HUDEP-2 (cell line): ENCODE measurements around the gene PDE5A.
"Not testable (repeated sequence)": the region's sequence is repeated elsewhere in the genome, so short reads cannot be mapped to it uniquely, and the experiment has no call there.

Source experiments
- DNase-seq, 76 experiments: peaks; one replicate each; lab custom pipeline; 2025; ENCODE audit not compliant: unreplicated experiment in 76 of 76; lab: John Stamatoyannopoulos, UW

Gene PDE5A

DNA sequence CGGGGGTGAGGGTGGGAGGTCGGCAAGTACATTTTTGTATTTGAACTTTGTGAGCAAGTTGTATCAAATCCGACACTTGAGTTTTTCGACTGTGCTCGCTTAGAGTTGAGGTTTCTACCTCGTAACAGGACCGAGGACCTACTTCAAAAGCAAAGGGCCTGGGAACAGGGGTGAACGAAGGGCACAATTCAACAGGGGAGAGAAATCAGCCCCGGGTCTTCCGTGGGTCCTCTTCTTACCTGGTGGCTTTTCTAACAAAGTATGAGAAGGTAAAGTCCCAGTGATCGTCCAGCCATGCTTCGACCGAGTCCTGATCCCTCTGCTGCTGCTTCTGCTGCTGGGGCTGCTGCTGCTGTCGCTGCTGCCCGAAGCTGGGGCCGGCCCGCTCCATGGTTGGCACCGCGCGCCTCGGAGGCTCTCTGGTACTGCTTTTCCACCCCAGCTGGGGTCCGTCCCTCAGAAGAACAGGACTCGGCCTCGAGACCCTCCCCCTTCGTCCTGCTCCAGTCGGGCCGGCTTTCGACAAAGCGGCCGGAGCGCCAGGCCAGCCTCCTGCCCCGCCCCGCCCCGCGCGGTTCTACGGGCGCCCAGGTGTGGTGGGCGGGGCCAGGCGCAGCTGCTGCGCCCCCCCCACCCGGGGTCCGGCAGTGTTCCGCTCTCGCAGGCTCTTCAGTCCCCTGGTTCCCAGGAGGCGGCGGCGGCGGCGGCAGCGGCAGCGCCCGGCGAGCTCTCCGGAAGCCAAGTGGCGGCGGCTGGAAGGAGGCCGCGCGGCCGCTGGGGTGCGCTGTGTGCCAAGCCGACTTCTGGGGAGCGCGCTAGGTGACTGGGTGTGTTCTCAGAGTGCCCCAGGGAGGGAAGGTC lies at the start of gene PDE5A:
TSS of gene PDE5A (minus strand) at position 524 of the 861 bp plus-strand sequence. CDS start at position 391, 133 bp downstream.
- peak in 63 of 76 experiments; percentile 1 to 75 (median 42) for DNase-seq

DNA sequence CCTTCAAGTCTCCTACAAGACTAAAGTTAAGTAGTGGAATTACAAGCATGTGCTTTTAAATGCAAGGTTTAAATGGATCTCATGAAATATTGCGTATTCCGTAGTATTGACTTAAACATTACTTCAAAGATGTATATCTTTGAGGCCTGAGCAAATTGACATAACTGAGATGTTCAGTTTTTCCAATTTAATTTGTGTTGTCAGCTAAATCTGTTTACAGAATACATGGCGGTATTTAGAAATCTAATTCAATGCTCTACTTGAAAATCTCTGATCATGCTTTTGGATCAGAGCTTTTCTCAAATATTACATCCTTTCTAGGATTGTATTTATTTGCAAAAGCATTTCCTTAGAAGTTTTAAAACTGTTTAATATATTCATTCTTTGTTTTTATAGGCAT lies 47.5 kb upstream of the PDE5A start:
- DNase-seq, result no peak

DNA sequence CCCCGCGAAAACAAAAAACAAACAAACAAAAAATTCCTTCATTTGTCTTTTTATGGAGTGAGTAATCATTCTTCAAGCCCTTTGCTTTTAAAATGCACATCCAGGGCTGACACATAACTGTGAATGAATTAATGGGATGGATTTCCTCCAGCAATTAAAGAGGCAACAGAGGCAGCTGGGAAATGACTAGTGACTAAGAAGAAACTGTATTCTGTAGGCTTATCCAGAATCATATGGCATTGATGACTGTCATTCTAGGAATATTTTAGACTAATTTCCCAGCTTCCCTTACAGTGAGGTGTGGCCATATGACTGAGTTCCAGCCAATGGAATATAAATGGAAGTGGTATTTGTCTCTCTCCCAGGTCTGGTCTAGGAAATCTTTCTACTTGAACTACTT lies 46.8 kb upstream of the PDE5A start:
- DNase-seq, result no peak

DNA sequence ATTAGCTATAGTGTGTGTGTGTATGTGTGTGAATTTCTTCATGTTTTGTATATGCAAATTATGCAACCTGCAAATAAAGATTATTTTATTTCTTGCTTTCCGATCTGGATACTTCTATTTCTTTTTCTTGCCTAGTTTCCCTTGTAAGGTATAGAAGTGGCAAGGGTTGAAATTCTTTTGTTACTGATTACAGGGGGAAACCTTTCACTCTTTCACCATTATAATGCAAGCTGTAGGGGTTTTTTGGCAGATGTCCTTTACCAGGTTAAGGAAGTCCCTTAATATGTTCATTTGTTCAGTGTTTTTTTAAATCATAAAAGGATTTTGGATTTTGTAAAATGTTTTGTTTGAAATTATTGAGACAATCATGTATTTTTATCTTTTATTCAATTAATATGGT lies 44.3 kb upstream of the PDE5A start:
- no peak for DNase-seq

DNA sequence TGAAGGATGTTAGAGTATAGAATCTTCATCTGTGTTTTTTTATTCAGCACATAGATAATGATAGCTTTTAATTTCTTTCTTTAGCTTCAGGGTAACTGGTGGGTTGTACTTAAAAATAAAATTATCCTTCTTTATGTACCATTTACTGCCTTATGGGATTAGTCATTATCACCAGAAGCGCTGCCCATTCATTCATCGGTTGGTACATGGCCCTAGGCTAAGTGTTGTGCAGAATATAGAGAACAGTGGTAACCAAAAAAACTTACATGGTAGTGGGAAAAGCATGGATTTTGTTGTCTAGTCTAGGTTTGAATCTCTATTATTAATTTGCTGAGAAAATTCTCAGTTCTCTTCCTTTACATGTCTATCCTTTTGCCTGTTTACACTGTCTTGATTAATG lies 43.5 kb upstream of the PDE5A start:
- DNase-seq, result no peak

DNA sequence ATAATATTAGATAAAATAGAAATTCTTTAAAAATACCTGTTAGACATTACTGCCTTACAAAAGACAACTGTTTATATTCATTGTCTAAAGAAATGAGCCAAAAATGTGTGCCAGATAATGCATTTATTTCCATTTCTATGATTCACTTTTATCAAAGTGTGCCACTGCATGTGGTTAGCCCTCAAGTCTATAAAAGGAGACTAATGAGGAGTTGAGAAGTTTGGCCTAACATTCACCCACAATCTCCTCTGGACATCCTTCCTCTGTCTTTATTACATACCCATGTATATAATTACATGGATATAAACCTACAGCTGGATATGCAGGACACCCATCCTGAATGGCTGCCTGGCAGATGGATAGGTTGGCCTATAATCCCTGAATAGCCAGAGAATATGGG lies 42.6 kb upstream of the PDE5A start:
- DNase-seq, result no peak

DNA sequence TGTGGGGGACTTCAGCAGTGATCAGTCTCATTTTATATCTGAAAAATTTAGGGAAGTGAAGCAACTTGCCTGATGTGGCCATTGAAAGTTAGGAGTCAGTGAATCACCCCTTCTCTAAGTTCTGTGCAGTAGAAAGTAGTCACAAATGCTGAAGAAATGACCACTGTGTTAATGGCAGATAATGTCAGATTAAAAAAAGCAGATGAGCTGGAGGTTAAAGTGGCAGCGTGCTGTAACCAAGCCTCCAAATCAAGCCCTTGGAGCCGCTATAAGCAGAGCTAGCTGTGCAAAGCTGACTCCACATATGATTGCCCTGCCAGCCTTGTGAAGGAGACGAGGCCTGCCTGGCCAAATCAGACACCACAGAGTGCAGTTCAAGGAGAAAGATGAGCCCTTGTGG lies 39.2 kb upstream of the PDE5A start:
- DNase-seq, result no peak

DNA sequence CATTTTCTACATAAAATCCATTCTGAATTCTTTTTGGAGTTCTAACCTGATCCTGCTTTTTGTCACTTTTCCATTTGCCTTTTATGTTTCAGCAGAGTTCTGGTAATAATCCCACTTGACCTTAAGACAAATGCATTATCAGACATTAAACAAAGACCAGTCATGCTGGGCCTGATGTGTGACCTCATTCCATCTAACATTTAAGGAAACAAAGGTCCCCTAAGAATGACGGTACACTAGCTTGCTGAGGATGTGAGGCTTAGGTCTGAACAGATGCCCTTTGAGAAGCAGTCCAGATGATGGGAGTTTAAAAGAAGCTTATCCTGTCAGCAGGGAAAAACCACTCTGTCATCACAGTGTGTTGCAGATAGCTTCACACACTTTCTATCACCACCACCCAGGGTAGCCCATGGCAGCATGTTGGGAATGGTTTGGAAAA lies 38.1 kb upstream of the PDE5A start:
- DNase-seq, result no peak

DNA sequence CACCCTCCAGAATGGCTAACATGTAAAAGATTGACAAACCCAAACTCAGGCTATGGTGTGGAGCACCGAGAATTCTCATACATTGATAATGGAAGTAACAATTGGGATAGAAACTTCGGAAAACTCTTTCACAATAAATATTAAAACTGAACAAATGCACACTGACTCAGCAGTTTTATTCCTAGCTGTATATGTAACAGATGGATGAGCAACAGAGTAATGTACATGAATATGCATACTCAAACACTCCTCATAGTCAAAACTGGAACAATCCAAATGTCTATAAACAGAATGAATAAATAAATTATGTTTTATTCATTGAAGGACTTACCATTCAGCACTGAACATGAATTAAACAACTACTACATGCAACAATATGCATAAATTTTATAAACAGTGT lies 37.1 kb upstream of the PDE5A start:
- DNase-seq, result no peak

DNA sequence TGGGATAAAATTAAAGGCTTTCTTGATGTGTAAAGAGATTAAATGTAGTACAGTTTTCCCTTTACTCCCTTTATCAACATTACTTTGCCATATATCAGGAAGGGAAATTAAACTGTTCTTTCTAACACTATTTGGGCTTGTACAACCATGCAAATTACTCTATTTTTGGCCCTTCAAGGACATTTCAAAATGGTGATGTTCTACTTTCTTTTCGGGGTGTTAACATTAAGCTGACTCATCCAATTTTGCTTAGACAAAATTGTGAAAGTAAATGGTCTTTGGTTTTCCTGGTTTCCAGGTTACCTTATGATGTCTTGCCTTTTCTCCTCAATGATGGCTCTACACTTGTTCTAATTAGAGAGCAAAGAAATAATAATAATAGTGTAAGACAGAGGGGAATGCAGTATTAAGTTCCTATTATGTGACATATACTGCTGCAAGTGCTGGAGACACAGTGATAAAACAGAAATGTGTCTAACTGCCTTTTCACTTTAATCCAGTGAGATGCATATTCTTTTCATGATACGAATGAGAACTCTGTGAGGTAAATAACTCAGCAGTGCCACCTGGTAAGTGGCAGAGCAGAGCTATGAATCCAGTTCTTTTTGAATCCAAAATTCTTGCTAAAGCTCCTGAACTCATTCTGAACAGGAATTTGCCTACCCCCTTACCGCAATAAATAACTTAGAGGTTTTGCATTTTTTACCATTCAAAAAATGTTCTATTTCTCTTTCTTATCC lies 35.7 kb upstream of the PDE5A start:
- DNase-seq, result no peak

DNA sequence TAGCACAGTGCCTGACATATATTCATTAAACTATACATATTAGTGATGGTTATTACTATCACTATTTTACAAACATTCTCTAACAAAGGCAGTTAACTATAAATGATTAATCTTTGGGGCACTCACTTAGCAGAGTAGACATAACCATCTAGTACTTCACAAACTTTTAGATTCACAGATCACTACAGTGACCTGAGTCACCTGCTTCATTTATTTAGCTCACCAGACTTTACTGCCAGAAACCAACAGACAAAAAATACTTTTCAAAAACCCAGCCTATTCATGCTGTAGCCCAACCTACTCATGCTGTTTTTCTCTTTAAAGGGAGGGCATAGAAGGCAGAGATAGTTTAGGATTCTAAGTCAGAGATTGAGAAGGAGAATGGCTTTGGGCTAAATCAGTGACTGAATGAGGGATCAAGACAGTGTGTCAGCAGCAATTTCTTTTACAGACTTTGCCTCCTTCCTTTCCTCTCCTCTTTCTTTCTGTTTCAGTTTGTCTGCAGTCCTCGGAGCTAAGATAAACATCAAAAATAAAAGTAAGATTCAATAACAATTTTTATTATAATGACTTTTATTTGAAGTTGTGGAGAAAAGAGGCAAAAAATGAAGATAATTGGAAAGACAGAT lies 34.7 kb upstream of the PDE5A start:
- no peak for DNase-seq

DNA sequence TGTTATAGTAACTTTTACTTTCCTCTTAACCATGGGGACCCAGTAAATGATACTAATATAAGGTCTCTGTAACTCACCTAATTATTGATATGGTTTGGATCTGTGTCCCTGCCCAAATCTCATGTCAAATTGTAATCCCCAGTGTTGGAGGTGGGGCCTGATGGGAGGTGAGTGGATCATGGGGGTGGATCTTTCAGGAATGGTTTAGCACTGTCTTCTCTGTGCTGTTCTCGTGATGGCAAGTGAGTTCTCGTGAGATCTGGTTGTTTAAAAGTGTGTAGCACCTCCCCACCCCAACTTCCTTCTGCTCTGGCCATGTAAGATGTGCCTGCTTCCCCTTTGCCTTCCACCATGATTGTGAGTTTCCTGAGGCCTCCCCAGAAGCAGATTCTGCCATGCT lies 34.0 kb upstream of the PDE5A start:
- DNase-seq, result not testable (repeated sequence)

DNA sequence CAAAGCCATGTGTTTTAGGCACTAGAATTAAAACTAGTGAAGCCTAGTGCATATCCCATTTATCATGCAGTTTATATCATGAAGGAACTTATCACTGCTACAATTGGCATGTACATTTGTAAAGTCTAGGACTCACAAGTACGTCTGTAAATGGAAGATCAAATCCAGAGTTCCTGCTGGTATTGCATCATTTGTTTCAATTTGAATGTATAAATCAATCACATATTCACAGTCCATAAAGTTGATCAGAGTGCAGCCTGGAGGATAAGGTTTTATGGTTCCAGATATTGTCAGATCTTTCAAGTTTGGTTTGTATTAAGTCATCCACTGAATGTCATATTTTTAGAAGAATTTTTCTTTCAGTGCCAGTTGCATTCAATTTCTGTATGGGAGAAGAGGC lies 32.6 kb upstream of the PDE5A start:
- DNase-seq, result no peak

DNA sequence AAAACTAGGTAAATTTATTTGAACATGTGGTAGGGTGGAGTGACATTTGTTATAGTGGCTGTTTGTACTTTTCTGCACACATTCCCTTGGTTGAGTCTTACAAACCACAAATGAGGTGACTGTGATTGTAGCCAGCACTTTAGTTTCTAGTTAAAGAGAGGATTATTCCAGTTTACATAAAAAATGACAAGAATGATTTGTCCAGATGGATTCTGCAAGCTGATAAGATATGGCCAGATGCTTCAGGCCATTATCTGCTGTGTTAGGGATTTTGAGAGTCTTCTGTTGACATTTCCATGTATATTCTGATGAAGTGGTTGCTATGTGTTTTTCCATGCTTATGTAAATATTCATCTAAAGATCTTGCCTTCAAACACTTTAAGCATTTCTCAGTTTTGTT lies 31.0 kb upstream of the PDE5A start:
- no peak for DNase-seq

DNA sequence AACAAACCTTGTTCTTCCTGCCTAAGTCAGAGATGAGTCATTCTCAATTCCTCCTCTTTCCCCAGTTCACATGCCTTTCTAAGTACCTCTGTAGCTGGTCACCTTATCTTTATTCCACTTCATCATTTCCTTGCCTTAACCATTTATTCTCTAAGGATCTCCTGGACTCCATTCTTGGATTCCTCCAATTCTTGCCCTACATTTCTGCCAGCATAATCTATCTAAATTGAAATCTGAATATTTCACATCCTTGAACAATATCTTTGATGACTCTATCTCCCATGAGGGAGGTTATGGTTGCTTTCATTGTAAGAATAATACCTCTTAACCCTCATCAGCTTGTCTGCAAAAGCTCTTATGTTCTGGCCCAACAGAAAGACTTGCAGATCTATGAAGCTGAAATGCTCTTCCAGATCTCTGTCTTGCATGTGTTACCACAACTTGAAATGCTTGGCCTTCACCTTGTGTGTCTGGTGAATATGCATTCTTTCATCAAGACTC lies 28.6 kb upstream of the PDE5A start:
- no peak for DNase-seq

DNA sequence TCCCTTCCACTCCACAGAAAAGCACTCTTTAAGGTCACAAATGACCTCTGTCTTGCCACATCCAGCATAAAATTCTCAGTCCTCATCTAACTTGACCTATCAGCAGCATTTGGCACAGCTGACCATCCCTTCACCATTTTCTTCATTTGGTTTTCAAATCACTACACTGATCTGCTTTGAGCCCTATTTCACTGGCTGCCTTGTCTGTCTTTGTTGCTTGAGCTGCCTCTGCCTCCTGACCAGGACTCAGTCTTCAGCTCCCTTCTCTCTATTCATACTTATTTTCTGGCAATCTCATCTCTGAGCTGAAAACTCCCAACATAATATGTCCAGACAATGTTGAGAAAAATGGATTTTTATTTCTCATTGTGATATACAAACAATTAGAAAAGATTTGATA lies 27.7 kb upstream of the PDE5A start:
- no peak for DNase-seq

DNA sequence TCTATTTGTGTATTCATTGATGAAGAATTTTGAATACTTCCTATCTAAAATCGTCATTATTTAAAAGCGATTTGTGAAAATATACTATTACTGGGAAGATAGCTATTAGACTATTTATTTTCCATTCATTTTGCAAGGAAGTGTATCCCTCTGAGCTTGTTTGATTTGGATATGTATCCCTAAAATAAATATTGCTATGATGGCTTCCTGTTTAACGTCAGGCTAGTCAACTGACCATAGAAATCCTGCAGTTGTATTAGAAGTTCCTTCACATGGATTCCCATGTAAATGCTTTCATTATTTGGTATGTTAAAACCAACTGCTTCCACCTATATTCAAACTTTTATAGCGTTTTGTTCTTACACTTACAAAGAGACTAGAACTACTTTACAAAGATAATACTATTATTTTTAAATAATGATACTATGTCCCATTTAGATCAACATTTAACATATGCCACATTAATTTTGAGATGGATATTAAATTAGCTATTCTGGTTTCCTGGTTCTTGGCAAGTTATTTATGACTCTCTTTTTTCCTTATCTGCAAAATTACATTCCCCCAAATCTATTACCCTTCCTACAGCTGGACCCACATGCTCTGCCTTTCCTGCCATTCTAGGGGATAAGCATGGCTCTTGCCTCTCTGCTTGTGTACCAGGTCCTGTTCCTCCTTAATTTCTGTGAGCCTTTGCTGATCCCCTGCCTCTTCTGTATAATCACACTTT lies 26.7 kb upstream of the PDE5A start:
- DNase-seq, result no peak

DNA sequence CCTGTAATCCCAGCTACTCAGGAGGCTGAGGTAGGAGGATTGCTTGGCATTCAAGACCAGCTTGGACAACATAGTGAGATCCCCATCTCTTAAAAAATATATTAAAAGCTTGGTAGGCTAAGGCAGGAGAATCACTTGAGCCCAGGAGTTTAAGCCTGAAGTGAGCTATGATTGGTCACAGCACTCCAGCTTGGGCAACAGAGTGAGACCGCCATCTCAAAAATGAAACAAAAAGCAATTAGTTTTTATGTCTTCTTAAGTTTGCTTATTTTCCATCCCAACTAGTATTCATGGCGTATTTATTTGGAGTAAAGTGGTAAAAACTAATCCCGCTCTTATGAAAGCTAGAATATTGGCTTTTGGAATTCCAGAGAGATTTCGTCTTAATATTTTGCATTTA lies 25.4 kb upstream of the PDE5A start:
- DNase-seq, result no peak

DNA sequence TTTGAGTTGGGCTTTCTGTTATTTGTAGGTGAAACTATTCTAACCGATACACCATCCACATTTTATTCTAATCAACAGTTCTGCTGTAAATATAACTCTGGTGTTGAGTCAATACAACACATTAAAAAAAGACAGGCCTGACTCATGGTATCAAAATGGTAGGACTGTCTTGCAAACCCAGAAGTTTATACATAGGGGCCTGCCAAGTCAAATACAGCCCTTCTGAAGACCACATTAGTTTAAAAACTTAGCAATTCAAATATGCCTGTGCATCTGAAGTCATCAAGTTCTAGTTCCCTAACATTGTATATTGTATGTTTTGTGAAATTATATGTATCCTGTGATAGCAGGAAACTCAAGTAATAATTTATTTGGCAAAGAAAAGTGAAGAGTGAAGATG lies 24.4 kb upstream of the PDE5A start:
- no peak for DNase-seq

DNA sequence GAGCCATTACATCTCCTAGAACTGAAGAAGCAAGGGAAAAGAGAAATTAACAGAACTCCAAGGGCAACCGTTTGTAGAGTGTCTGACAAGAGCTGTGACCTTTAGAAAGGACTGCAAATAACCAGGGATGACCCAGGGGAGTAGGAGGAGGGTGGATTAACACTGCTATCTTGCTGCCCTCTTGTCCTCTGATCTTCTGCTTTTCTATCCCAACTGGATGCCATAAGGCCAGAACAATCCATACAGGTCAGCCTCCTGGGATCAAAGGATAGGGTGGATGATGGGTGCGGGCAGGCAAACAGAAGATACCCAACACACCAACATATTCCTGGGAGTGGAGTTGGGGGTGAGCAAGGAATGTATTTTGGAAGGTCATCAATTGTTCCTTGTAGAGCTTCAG lies 19.8 kb upstream of the PDE5A start:
- no peak for DNase-seq

DNA sequence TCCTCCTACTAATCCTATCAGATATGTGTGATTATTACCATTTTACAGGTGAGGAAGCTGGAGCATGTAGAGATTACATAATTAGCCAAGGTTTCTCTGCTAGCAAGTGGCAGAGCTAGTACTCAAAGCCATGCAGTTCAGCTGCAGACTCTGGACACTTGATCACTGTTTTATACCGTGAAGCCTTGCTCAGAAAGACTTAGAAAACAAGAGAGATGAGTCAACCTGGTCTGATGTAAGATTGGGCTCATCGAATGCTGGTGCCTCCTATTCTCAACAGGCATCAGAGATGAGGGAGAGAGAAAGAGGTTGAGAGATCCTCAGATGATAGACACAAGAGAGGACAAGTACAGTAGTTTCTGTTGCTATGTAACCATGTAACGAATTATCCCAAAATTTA lies 19.0 kb upstream of the PDE5A start:
- DNase-seq, result no peak
